ENCODE results near the gene LIX1L.

The LIX1L gene

DNA sequence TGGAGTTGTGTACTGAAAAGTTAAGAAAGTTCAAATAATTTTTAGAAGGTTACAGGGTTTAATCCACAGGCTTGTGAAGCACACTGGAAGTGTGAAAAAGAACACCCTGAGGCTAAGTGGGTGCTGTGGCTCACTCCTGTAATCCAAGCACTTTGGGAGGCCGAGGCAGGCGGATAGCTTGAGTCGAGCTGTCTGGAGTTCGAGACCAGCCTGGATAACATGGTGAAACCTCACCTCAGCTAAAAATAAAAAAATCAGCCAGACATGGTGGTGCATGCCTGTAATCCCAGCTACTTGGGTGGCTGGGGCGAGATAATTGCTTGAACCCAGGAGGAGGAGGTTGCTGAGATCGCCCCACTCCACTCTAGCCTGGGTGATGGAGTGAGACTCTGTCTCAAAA lies 28.7 kb upstream of the LIX1L start:
- H3K4me3 ChIP-seq (ENCODE audit: low read length) = no peak overlapping the region
- no peak for DNase-seq (ENCODE audit: low read depth, low spot score)

- no peak overlapping the region for H3K4me3 ChIP-seq (ENCODE audit: low read length)
- no peak for DNase-seq (ENCODE audit: low read depth, low spot score)
Observed at GRCh38 chr1:145985502-145986439, 28.0 kb upstream of the LIX1L start.

- no peak for DNase-seq (ENCODE audit: low read depth, low spot score)
- H3K4me3 ChIP-seq (ENCODE audit: low read length) = no peak overlapping the region
Observed at GRCh38 chr1:145985129-145985501, 27.3 kb upstream of the LIX1L start.

GRCh38 chr1:145983960-145984830 lies 26.4 kb upstream of the LIX1L start:
- no peak overlapping the region for H3K4me3 ChIP-seq (ENCODE audit: low read length)
- DNase-seq (ENCODE audit: low read depth, low spot score) = no peak

DNA sequence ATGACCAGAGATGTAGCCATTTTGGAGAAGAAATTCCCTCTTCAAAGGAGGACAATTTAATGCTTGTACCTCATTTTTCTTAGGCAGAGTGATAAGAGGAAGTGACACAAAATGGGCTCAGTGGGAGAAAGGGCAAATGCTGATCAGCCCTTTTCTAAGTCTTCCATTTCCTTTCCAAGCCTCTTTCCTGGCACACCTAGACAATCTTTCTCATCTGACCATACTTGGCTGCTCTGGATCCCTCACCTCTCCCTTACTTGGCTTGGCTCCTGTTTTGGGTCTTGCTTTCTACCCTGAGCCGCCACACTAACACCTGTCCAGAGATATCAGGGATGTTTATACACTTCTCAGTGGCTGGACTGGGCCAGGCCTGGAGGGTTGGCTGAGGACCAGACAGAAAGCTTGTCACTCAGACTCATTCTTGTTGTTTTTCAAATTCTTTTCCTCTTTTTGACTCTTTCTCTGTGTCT lies 25.4 kb upstream of the LIX1L start:
- H3K4me3 ChIP-seq (ENCODE audit: low read length) = no peak overlapping the region
- DNase-seq (ENCODE audit: low read depth, low spot score) = no peak

GRCh38 chr1:145982010-145982723 lies 24.4 kb upstream of the LIX1L start:
- H3K4me3 ChIP-seq (ENCODE audit: low read length) = no peak overlapping the region
- DNase-seq (ENCODE audit: low read depth, low spot score) = no peak

GRCh38 chr1:145980457-145980994 lies 22.7 kb upstream of the LIX1L start:
- no peak overlapping the region for H3K4me3 ChIP-seq (ENCODE audit: low read length)
- DNase-seq (ENCODE audit: low read depth, low spot score) = no peak

DNA sequence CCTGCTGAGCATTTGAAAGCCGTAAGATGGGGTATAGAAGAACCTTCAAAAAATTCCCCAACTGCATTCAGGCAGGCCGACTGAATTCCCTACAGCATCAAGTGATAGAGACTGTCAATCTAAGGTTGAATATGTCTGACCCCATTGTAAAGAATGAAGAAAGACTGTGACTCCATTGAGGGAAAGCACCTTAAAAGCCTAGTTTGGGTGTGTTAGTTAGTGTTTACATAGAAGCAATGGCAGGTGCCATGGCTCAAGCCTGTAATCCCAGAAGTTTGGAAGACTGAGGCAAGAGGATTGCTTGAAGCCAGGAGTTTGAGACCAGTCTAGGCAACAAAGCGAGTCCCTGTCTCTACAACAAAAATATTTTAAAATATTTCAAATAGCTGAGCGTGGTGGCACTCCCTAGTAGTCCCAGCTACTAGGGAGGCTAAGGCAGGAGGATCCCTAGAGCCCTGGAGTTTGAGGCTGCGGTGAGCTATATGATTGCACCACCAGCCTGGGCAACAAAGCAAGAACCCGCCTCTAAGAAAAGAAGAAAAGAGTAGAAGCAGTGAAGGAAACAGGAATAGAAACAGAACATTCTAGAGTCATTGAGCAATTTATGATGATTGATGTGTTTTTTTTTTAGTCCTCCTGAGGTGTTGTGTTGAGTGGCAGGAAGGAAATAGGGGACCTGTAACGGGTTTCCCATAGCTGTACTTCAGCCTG lies 22.1 kb upstream of the LIX1L start:
- no peak for DNase-seq (ENCODE audit: low read depth, low spot score)
- H3K4me3 ChIP-seq (ENCODE audit: low read length) = no peak overlapping the region

DNA sequence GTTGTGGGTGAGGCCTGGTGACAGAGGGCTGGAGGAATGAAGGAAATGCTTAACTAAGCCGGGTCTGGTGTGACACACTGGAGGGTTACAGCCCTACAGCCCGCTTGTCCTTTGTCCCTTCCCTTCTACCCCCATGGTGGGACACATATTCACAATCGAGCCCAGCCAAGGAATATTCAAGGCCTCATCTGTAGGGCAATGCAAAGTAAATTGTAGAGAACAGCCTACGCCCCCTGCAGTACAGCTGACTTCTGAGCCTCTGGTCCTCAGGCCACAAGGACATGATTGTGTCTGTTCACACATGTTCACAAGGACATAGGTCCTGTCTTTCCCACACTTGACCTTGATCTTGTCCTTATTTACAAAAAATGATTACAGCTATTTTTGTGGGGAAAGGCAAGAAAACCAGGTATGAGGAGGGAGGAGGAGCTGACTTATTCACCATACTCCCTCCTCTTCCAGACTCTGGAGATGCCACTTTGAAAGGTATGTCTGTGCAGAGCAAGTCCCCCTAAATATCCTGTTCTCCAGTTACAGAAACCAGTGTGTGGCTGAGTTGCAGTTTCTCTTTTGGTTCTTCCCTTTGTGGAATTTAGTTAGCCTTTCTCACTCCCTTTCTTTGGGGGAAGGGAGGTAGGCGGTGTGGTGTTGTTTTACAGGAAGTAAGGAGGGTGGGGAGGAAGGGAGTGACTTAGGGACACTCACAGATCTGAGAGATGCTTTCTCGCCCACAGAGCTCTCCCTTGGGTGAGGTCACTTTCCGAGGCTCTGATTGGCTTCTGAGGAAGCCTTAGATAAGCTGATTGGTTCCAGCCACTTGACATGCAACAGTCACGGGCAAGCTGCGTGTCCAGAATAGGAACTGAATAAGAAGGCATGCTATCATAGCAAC lies 21.3 kb upstream of the LIX1L start:
- DNase-seq (ENCODE audit: low read depth, low spot score) = peak; percentile 87
- H3K4me3 ChIP-seq (ENCODE audit: low read length) = peak overlapping the region; percentile 1; the same call in 1 of the 2 replicates

- no peak overlapping the region for H3K4me3 ChIP-seq (ENCODE audit: low read length)
- DNase-seq (ENCODE audit: low read depth, low spot score) = no peak
Observed at GRCh38 chr1:145978471-145978853, 20.6 kb upstream of the LIX1L start.

DNA sequence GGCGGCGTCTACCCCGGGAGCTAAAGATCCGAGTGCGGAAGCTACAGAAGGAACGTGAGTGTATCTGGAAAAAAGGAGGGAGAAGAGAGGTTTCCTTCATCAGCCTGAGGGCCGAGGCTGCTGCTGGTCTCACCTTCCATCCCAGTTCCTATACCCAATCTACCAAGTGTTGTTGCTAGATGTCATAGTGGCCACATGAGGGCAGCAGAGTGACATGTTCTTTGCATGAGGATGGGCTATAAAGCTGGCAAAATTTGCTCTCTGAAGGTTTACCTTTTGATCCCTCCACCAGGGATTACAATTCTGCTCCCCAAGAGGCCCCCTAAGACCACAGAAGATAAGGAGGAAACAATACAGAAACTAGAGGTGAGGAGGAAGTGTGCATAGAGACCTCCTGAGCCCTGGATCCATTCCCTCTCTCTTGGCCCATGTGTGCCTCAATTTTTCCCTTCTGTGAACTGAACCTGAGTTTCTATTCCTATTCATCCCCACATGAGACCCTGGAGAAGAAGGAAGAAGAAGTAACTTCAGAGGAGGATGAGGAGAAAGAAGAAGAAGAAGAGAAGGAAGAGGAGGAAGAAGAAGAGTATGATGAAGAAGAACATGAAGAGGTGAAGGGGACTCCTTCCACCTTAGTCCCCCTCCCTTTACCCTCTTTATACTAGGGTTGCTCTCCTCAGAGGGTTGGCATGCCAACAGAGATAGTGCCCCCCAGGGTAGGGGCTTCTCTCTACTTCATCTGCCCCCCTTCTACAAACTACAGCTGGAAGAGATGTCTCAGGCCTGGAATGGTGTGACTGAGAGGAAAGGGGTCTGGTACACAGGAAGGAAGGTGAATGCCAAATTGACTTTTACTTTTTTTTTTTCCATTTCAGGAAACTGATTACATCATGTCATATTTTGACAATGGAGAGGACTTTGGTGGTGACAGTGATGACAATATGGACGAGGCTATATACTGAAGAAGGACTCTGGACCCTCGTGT lies 20.0 kb upstream of the LIX1L start:
- H3K4me3 ChIP-seq (ENCODE audit: low read length) = no peak overlapping the region
- peak; percentile 78 for DNase-seq (ENCODE audit: low read depth, low spot score)

DNA sequence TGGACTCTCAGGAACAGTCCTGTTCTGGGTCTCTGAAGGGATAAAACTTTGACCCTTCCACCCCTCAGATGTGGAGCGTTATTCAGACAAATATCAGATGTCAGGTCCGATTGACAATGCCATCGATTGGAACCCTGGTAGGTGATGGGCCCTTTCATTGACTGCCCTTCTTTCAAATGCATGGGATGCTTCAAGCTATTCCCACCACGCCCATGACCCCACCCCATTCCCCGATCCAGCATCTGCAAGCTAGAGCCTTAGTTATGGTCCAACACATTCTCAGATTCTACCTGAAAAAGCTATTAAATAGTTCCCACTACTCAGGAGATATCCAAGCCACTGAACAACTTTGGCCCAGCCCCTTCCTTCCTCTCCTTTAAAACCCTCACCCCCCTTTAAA lies 19.2 kb upstream of the LIX1L start:
- no peak overlapping the region for H3K4me3 ChIP-seq (ENCODE audit: low read length)
- DNase-seq (ENCODE audit: low read depth, low spot score) = no peak

DNA sequence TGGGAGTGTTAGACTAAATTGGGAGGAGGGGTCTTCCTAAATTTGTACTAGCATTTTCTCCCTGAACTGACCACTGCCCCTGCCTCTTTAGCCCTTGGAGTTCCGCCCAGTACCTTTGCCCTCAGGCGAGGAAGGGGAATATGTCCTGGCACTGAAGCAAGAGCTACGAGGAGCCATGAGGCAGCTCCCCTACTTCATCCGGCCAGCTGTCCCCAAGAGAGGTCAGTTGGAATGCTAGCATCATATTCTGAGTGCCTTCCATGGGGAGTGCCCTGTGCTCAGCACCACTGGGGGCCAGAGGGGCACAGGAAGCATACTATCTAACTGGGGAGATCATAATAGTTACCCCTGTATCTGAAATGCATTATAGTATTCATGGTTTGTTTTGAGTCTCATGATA lies 17.4 kb upstream of the LIX1L start:
- DNase-seq (ENCODE audit: low read depth, low spot score) = no peak

DNA sequence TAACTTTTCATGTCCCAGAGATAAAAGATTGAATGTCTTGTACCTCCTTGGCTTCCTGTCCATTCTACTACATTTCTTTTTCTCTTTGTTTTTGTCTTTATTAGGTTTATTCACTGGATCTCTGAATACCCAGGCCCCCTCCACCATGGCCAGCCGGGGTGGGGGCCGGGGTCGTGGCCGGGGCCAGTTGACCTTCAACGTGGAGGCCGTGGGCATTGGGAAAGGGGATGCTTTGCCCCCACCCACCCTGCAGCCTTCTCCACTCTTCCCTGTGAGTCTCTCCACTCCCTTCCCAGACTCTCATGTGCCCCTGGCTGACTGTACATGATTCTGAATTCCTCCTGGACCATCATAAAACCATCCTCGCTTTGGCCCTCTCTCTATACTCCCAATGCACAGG lies 16.9 kb upstream of the LIX1L start:
- H3K4me3 ChIP-seq (ENCODE audit: low read length) = no peak overlapping the region
- DNase-seq (ENCODE audit: low read depth, low spot score) = no peak

More for the DNA sequence above, 17.4 kb upstream of the LIX1L start:
- H3K4me3 ChIP-seq (ENCODE audit: low read length) = no peak overlapping the region

DNA sequence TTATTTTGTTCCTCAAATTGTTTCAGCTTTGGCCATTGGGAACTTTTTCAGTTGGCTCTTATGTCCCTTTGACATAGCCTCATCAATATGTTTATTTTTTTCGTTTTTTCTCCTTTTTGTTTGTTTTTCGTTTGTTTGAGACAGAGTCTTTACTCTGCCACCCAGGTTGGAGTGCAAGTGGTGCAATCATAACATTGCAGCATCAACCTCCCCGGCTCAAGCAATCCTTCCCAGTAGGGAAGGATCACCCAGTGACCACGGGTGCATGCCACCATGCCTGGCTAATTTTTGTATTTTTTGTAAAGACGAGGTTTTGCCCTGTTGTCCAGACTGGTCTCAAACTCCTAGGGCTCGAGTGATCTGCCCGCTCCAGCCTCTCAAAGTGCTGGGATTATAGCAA lies 14.8 kb upstream of the LIX1L start:
- no peak overlapping the region for H3K4me3 ChIP-seq (ENCODE audit: low read length)
- DNase-seq (ENCODE audit: low read depth, low spot score) = no peak

DNA sequence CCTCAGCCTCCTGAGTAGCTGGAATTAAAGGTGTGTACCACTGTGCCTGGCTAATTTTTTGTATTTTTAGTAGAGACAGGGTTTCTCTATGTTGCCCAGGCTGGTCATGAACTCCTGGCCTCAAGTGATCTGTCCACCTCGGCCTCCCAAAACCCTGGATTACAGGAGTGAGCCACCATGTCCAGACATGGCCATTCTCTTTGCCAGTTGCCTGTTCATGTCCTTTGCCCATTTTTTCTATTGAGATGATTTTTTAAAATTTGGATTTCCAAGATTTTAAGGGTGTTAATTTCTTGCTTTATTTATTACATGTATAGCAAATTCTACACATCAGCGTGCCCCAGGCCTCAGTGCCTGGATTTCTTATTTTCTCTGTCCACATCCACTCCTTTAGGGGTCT lies 9.5 kb upstream of the LIX1L start:
- H3K4me3 ChIP-seq (ENCODE audit: low read length) = no peak overlapping the region
- no peak for DNase-seq (ENCODE audit: low read depth, low spot score)
